Measurements from ENCODE around the gene PILRB. TPM values are rescaled to one million over a fixed set of nuclear protein-coding genes. Genes with fewer than 3 reads are reported as not detected.

PILRB gene
- 7.0 and 19.8 TPM in 2 replicates for total RNA-seq

DNA sequence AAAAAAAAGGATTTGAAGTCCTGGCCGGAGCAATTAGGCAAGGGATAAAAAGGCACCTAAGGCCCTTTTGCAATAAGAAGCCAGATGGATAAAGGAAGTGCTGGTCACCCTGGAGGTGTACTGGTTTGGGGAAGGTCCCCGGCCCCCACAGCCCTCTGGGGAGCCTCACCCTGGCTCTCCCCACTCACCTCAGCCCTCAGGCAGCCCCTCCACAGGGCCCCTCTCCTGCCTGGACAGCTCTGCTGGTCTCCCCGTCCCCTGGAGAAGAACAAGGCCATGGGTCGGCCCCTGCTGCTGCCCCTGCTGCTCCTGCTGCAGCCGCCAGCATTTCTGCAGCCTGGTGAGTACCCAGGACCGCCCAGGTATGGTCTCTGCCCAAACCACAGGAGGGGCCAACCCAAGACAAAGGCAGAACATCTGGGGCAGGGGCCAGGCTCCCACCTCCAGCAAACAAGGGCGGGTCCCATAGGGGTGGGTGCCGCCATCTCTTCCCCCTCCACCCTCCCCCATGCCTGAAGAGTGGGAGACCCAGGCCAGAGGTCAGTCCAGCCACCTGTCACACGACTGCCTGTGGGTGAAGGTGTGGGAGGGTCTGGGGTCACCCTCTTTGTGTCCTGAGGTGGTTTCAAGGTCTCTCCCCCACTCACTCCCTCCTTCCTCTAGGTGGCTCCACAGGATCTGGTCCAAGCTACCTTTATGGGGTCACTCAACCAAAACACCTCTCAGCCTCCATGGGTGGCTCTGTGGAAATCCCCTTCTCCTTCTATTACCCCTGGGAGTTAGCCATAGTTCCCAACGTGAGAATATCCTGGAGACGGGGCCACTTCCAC lies at the start of gene PILRB:
Gene PILRB, plus strand, starts transcription at position 91 of the 830 bp plus-strand sequence. Its CDS starts 186 bp downstream, at position 277.

DNA sequence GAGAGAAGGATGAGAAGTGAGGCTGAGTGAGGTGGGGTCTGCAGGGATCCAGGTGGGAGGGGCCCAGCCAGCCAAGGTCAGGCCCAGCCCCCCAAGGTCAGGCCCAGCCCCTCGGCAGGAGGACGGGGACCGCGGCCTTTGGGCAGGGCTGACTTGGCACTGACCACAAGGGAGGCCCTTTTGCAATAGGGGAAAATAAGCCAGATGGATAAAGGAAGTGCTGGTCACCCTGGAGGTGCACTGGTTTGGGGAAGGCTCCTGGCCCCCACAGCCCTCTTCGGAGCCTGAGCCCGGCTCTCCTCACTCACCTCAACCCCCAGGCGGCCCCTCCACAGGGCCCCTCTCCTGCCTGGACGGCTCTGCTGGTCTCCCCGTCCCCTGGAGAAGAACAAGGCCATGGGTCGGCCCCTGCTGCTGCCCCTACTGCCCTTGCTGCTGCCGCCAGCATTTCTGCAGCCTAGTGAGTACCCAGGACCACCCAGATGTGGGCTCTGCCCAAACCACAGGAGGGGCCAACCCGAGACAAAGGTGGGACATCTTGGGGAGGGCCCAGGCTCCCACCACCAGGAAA lies 15.4 kb downstream of the PILRB start, which contains the start of gene PILRA:
Gene PILRA, plus strand, starts transcription at position 227 of the 571 bp plus-strand sequence. Its CDS starts 170 bp downstream, at position 397.

Small RNA genes lying within 50 kb of the gene (small RNA-seq; reads per million reads assigned to genes)
- not detected for gene RF00019 (ENCODE audit: low replicate concordance)

Other genes starting within 250 kb of the PILRB start
- gene TAF6, start 238.8 kb upstream of the PILRB start, total RNA-seq = 43.8 and 74.3 TPM in 2 replicates
- 19.3 and 30.9 TPM in 2 replicates for gene CNPY4, start 238.5 kb upstream of the PILRB start, total RNA-seq
- 2.6 and 2.9 TPM in 2 replicates for gene MBLAC1, start 231.2 kb upstream of the PILRB start, total RNA-seq
- 41.8 and 67.4 TPM in 2 replicates for gene LAMTOR4, start 209.2 kb upstream of the PILRB start, total RNA-seq
- gene TRAPPC14, start 199.4 kb upstream of the PILRB start, total RNA-seq = 10.9 and 12.7 TPM in 2 replicates
- gene GAL3ST4, start 189.5 kb upstream of the PILRB start, total RNA-seq = 2.2 and 2.6 TPM in 2 replicates
- gene GPC2, start 180.7 kb upstream of the PILRB start, total RNA-seq = 0.66 and 1.9 TPM in 2 replicates
- gene STAG3, start 180.2 kb upstream of the PILRB start, total RNA-seq = 0.44 and 1.1 TPM in 2 replicates
- gene PVRIG, start 138.2 kb upstream of the PILRB start, total RNA-seq = not detected in 2 replicates
- gene SPDYE3, start 50.4 kb upstream of the PILRB start, total RNA-seq = not detected in 2 replicates
- not detected in 2 replicates for gene PILRA, start 15.4 kb downstream of the PILRB start, total RNA-seq
- gene ZCWPW1, start 70.6 kb downstream of the PILRB start, total RNA-seq = 0.43 and 0.88 TPM in 2 replicates
- gene MEPCE, start 71.7 kb downstream of the PILRB start, total RNA-seq = 26.9 and 43.7 TPM in 2 replicates
- gene PPP1R35, start 78.4 kb downstream of the PILRB start, total RNA-seq = 15.3 and 27.5 TPM in 2 replicates
- gene SPACDR, start 106.1 kb downstream of the PILRB start, total RNA-seq = 0.72 and 0.88 TPM in 2 replicates
- 35.5 and 37.9 TPM in 2 replicates for gene TSC22D4, start 121.1 kb downstream of the PILRB start, total RNA-seq
- gene NYAP1, start 125.8 kb downstream of the PILRB start, total RNA-seq = 0.72 and 1.8 TPM in 2 replicates
- gene AGFG2, start 181.1 kb downstream of the PILRB start, total RNA-seq = 7.0 and 13.9 TPM in 2 replicates
- 0.72 TPM in 1 of 2 replicates, not detected in the other for gene SAP25, start 215.8 kb downstream of the PILRB start, total RNA-seq
- gene LRCH4, start 228.0 kb downstream of the PILRB start, total RNA-seq = 32.8 and 52.5 TPM in 2 replicates
- gene FBXO24, start 228.2 kb downstream of the PILRB start, total RNA-seq = 0.66 and 0.86 TPM in 2 replicates
- gene PCOLCE, start 244.2 kb downstream of the PILRB start, total RNA-seq = 109 and 167 TPM in 2 replicates

Measured in placental pericyte (primary cell).